Measurements from ENCODE around the gene EXOC4.

DNA sequence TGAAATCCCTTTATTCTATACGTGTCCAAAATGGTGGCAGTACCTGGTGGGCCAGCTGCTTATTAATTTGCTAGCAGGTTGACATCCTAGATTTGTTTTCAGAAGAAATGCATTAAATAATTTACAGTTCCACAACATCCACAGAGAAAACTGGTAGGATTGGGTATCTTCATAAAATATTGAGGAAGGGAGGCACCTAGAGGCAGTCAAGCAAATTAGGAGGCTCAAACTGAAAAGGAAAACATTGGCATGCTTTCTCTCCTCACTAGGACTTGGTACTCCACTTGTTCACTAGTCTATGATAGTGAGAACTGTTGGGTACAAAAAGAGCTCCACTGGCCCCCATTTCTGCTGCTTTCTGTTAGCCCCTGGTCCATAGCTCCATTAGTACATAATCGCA lies 855.9 kb downstream of the EXOC4 start:
- TF ChIP-seq POLR2AphosphoS5 (IDR thresholded peaks at IDR 0.05) (no peak), EP300 (IDR thresholded peaks at IDR 0.05) (no peak), POLR2A (IDR thresholded peaks at IDR 0.05) (no peak)
- TF ChIP-seq, protein P1, sequence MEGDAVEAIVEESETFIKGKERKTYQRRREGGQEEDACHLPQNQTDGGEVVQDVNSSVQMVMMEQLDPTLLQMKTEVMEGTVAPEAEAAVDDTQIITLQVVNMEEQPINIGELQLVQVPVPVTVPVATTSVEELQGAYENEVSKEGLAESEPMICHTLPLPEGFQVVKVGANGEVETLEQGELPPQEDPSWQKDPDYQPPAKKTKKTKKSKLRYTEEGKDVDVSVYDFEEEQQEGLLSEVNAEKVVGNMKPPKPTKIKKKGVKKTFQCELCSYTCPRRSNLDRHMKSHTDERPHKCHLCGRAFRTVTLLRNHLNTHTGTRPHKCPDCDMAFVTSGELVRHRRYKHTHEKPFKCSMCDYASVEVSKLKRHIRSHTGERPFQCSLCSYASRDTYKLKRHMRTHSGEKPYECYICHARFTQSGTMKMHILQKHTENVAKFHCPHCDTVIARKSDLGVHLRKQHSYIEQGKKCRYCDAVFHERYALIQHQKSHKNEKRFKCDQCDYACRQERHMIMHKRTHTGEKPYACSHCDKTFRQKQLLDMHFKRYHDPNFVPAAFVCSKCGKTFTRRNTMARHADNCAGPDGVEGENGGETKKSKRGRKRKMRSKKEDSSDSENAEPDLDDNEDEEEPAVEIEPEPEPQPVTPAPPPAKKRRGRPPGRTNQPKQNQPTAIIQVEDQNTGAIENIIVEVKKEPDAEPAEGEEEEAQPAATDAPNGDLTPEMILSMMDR (IDR thresholded peaks at IDR 0.05): no peak

Measured in sigmoid colon (tissue), 4 donors.